HT1080 (cell line): ENCODE results near the gene PCDHGC5. TPM values are rescaled to one million over a fixed set of nuclear protein-coding genes. Genes with fewer than 3 reads are reported as not detected.

ENCODE experiments used
- DNase-seq: peaks from one replicate; pipeline ENCODE4 v3.0.0-alpha.2; 2015; ENCODE audit warnings: low read depth
- total RNA-seq: library from RNA; depleted of rRNA; stranded (reverse); fragments of >200 nt; shearing (Covaris generic); gene quantifications from 2 replicates; pipeline ENCODE4 v1.2.3, GENCODE V29; 2014; rRNA removed

The PCDHGC5 gene
- total RNA-seq, 1 experiment from 2014 or later: 1.4 TPM

- no peak for DNase-seq
Measured at GRCh38 chr5:141528291-141528984, 39.6 kb downstream of the PCDHGC5 start.

GRCh38 chr5:141529002-141529401, 40.1 kb downstream of the PCDHGC5 start:
- no peak for DNase-seq

GRCh38 chr5:141529873-141530272, 41.0 kb downstream of the PCDHGC5 start:
- no peak for DNase-seq

GRCh38 chr5:141532726-141533125, 43.8 kb downstream of the PCDHGC5 start:
- DNase-seq: no peak

- DNase-seq: no peak
Measured at GRCh38 chr5:141533897-141534296, 45.0 kb downstream of the PCDHGC5 start.

- no peak for DNase-seq
Measured at GRCh38 chr5:141534492-141535213, 45.8 kb downstream of the PCDHGC5 start.

Other genes starting within 250 kb of the PCDHGC5 start
- gene PCDHB15, start 243.7 kb upstream of the PCDHGC5 start, total RNA-seq: 0.03 and 0.10 TPM in 2 replicates
- not detected in 2 replicates for gene SLC25A2, start 185.0 kb upstream of the PCDHGC5 start, total RNA-seq
- gene TAF7, start 168.3 kb upstream of the PCDHGC5 start, total RNA-seq: 42.6 and 48.1 TPM in 2 replicates
- 0.07 and 0.32 TPM in 2 replicates for gene PCDHGA1, start 158.6 kb upstream of the PCDHGC5 start, total RNA-seq
- 0.27 and 0.84 TPM in 2 replicates for gene PCDHGA2, start 150.3 kb upstream of the PCDHGC5 start, total RNA-seq
- gene PCDHGA3, start 145.3 kb upstream of the PCDHGC5 start, total RNA-seq: 0.10 and 0.14 TPM in 2 replicates
- gene PCDHGB1, start 139.0 kb upstream of the PCDHGC5 start, total RNA-seq: 0.53 and 1.4 TPM in 2 replicates
- 0.71 and 0.73 TPM in 2 replicates for gene PCDHGA4, start 134.1 kb upstream of the PCDHGC5 start, total RNA-seq
- gene PCDHGB2, start 129.1 kb upstream of the PCDHGC5 start, total RNA-seq: 0.69 and 0.77 TPM in 2 replicates
- gene PCDHGA5, start 124.9 kb upstream of the PCDHGC5 start, total RNA-seq: 0.07 and 0.21 TPM in 2 replicates
- gene PCDHGB3, start 118.8 kb upstream of the PCDHGC5 start, total RNA-seq: 0.80 and 1.5 TPM in 2 replicates
- 0.20 and 1.2 TPM in 2 replicates for gene PCDHGA6, start 115.2 kb upstream of the PCDHGC5 start, total RNA-seq
- gene PCDHGA7, start 106.3 kb upstream of the PCDHGC5 start, total RNA-seq: 0.03 and 0.11 TPM in 2 replicates
- 9.9 and 10.2 TPM in 2 replicates for gene PCDHGB4, start 101.4 kb upstream of the PCDHGC5 start, total RNA-seq
- gene PCDHGA8, start 96.4 kb upstream of the PCDHGC5 start, total RNA-seq: 0.17 and 0.61 TPM in 2 replicates
- 0.37 and 0.55 TPM in 2 replicates for gene PCDHGB5, start 91.1 kb upstream of the PCDHGC5 start, total RNA-seq
- gene PCDHGA9, start 86.3 kb upstream of the PCDHGC5 start, total RNA-seq: 0.23 and 0.29 TPM in 2 replicates
- gene PCDHGB6, start 81.1 kb upstream of the PCDHGC5 start, total RNA-seq: 0.10 and 0.20 TPM in 2 replicates
- 0.80 and 0.90 TPM in 2 replicates for gene PCDHGA10, start 76.1 kb upstream of the PCDHGC5 start, total RNA-seq
- 0.47 and 0.53 TPM in 2 replicates for gene PCDHGB7, start 71.4 kb upstream of the PCDHGC5 start, total RNA-seq
- gene PCDHGA11, start 68.0 kb upstream of the PCDHGC5 start, total RNA-seq: 0.42 and 0.50 TPM in 2 replicates
- 0.66 and 0.70 TPM in 2 replicates for gene PCDHGA12, start 58.6 kb upstream of the PCDHGC5 start, total RNA-seq
- 36.5 and 44.6 TPM in 2 replicates for gene PCDHGC3, start 13.1 kb upstream of the PCDHGC5 start, total RNA-seq
- 0.14 and 0.33 TPM in 2 replicates for gene PCDHGC4, start 4.1 kb upstream of the PCDHGC5 start, total RNA-seq
- 60.8 and 62.0 TPM in 2 replicates for gene DIAPH1, start 129.9 kb downstream of the PCDHGC5 start, total RNA-seq
- 86.7 and 104 TPM in 2 replicates for gene HDAC3, start 147.8 kb downstream of the PCDHGC5 start, total RNA-seq
- gene RELL2, start 147.9 kb downstream of the PCDHGC5 start, total RNA-seq: 13.1 and 15.3 TPM in 2 replicates
- gene FCHSD1, start 162.3 kb downstream of the PCDHGC5 start, total RNA-seq: 7.2 and 7.5 TPM in 2 replicates
- gene ARAP3, start 193.1 kb downstream of the PCDHGC5 start, total RNA-seq: 4.6 and 4.8 TPM in 2 replicates